ENCODE results near the gene LRRC4C. TPM values are rescaled to one million over a fixed set of nuclear protein-coding genes. Genes with fewer than 3 reads are reported as not detected.

Gene LRRC4C
- total RNA-seq, 1 experiment from 2014 or later: 0.13 TPM

GRCh38 chr11:41461057-41461681, 1.7 kb upstream of the LRRC4C start:
- Histone ChIP-seq H3K27ac (ENCODE audit: insufficient read length, low read depth, low read length) (no peak overlapping the region), H3K14ac (ENCODE audit: insufficient read depth, low read length) (no peak overlapping the region), H4K20me1 (ENCODE audit: control insufficient read depth, insufficient read depth, insufficient read length) (no peaks in the 10 kb centered on the region), H3K79me1 (ENCODE audit: insufficient read depth, low read depth, low read length, poor library complexity, severe bottlenecking) (no peaks in the 10 kb centered on the region), H4K5ac (ENCODE audit: insufficient read length, low read depth, low read length) (no peak overlapping the region), H4K8ac (replicated peaks; ENCODE audit: insufficient read length, low read depth, low read length) (no peak overlapping the region), H2BK15ac (ENCODE audit: low read depth, low read length) (no peak overlapping the region), H3K4me1 (ENCODE audit: insufficient read depth, low read length) (peaks cover 7% of the 10 kb centered on the region; the same call in 1 of the 2 replicates), H3K23me2 (ENCODE audit: insufficient read length, low read depth, low read length, poor library complexity, severe bottlenecking) (no peaks in the 10 kb centered on the region), H3K4me2 (ENCODE audit: insufficient read depth, insufficient read length, low read length) (no peak overlapping the region), H2BK20ac (ENCODE audit: low read depth, low read length, poor library complexity, severe bottlenecking) (no peak overlapping the region), H3K18ac (ENCODE audit: insufficient read length, low read depth, low read length) (no peak overlapping the region), H3T11ph (ENCODE audit: low read length) (no peak overlapping the region), H2BK120ac (ENCODE audit: low read depth, low read length, poor library complexity, severe bottlenecking) (no peak overlapping the region), H2BK5ac (ENCODE audit: insufficient read length, low read length) (no peak overlapping the region), H3K9me3 (ENCODE audit: control insufficient read depth, low read depth, low read length) (no peaks in the 10 kb centered on the region), H3K27me3 (ENCODE audit: insufficient read depth, low read length) (no peaks in the 10 kb centered on the region), H2AK5ac (ENCODE audit: insufficient read length, low read length) (no peak overlapping the region), H2BK12ac (ENCODE audit: insufficient read length, low read depth, low read length) (no peak overlapping the region), H3K9ac (ENCODE audit: extremely low read depth, insufficient read length, low read length) (no peak overlapping the region), H3K23ac (ENCODE audit: insufficient read length, low read depth, low read length) (no peak overlapping the region), H4K91ac (ENCODE audit: insufficient read length, low read depth, low read length) (no peak overlapping the region), H3K4ac (ENCODE audit: low read depth, low read length) (no peak overlapping the region), H3K56ac (ENCODE audit: insufficient read length, low read depth, low read length) (no peak overlapping the region), H3K79me2 (ENCODE audit: insufficient read depth, low read length) (no peaks in the 10 kb centered on the region), H2AFZ (ENCODE audit: low read length) (no peak overlapping the region)
- Mint-ChIP-seq H3K27me3 (ENCODE audit: low read depth) (no peaks in the 10 kb centered on the region), H3K9me3 (peaks cover 0 to 7% of the 10 kb centered on the region in 2 experiments; a peak in 2 of 5 replicates), H3K36me3 (ENCODE audit: insufficient read depth in 1 of 3, low read depth in 3 of 3) (peaks cover 0 to 8% (median 0%) of the 10 kb centered on the region in 3 experiments; a peak in 3 of 7 replicates), H3K27ac (no peak overlapping the region), H3K4me1 (peaks cover 40 to 42% of the 10 kb centered on the region in 2 experiments), H3K4me3 (no peak overlapping the region)
- TF ChIP-seq CTCF (conservative IDR thresholded peaks at IDR 0.05): peak; percentile 81
- WGBS (ENCODE audit: extremely low coverage, insufficient read length, low lambda C conversion rate): no CpG with 5 or more reads among the region's 1 CpG
- DNase-seq: no peak

All from H9 (cell line).